K562 (cell line): ENCODE results near the gene CYP11A1.

ENCODE experiments used
- FOSL1 ChIP-seq: fragments of 200-800 bp; sonication (Bioruptor generic); conservative IDR thresholded peaks from 2 replicates; pipeline ENCODE4 v1.6.1; 2016; ENCODE audit warnings: missing genetic modification characterization, missing compliant biosample characterization
- HMG20A ChIP-seq: fragments of 450-650 bp; formaldehyde crosslinking; conservative IDR thresholded peaks from 2 replicates; pipeline ENCODE4 v1.4.0; 2020; ENCODE audit warnings: mild to moderate bottlenecking, mixed read lengths

- no peak for TF ChIP-seq HMG20A (CRISPR knock-in tag)
- no peak for TF ChIP-seq FOSL1
Observed at GRCh38 chr15:74412159-74412558, 44.7 kb upstream of the CYP11A1 start.
